ENCODE results near the gene SLC41A2.

DNA sequence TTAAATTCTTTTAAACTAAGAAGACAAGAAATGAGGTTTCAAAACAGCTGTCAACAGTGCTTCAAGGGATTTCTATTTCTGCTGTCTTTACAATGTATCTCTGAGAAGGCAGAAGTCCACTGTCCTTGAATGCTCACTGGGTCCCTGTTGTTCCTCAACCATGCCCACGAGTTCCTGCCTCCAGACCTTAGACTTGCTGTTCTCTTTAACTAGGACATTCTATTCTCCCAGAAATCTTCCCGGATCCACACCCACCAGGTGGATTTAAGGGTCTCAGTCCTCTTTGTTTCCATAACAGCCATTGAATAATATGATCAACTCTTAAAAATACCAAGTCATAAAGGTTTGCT, 6.7 kb upstream of the SLC41A2 start:
- TF ChIP-seq TFCP2L1 (CRISPR knock-in tag; IDR thresholded peaks at IDR 0.05), result no peak
- TF ChIP-seq, protein P1, sequence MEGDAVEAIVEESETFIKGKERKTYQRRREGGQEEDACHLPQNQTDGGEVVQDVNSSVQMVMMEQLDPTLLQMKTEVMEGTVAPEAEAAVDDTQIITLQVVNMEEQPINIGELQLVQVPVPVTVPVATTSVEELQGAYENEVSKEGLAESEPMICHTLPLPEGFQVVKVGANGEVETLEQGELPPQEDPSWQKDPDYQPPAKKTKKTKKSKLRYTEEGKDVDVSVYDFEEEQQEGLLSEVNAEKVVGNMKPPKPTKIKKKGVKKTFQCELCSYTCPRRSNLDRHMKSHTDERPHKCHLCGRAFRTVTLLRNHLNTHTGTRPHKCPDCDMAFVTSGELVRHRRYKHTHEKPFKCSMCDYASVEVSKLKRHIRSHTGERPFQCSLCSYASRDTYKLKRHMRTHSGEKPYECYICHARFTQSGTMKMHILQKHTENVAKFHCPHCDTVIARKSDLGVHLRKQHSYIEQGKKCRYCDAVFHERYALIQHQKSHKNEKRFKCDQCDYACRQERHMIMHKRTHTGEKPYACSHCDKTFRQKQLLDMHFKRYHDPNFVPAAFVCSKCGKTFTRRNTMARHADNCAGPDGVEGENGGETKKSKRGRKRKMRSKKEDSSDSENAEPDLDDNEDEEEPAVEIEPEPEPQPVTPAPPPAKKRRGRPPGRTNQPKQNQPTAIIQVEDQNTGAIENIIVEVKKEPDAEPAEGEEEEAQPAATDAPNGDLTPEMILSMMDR (IDR thresholded peaks at IDR 0.05), result no peak
- TF ChIP-seq, protein P2, sequence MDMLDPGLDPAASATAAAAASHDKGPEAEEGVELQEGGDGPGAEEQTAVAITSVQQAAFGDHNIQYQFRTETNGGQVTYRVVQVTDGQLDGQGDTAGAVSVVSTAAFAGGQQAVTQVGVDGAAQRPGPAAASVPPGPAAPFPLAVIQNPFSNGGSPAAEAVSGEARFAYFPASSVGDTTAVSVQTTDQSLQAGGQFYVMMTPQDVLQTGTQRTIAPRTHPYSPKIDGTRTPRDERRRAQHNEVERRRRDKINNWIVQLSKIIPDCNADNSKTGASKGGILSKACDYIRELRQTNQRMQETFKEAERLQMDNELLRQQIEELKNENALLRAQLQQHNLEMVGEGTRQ (IDR thresholded peaks at IDR 0.05), result no peak
- no peak for TF ChIP-seq ZFP36 (IDR thresholded peaks at IDR 0.05; ENCODE audit: borderline replicate concordance, partially characterized antibody)
- TF ChIP-seq, protein P3, sequence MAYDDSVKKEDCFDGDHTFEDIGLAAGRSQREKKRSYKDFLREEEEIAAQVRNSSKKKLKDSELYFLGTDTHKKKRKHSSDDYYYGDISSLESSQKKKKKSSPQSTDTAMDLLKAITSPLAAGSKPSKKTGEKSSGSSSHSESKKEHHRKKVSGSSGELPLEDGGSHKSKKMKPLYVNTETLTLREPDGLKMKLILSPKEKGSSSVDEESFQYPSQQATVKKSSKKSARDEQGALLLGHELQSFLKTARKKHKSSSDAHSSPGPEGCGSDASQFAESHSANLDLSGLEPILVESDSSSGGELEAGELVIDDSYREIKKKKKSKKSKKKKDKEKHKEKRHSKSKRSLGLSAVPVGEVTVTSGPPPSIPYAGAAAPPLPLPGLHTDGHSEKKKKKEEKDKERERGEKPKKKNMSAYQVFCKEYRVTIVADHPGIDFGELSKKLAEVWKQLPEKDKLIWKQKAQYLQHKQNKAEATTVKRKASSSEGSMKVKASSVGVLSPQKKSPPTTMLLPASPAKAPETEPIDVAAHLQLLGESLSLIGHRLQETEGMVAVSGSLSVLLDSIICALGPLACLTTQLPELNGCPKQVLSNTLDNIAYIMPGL (CRISPR knock-in tag; IDR thresholded peaks at IDR 0.05; ENCODE audit: borderline replicate concordance), result no peak
- TF ChIP-seq NR3C1 (IDR thresholded peaks at IDR 0.05), result no peak
- no peak for TF ChIP-seq EP300 (IDR thresholded peaks at IDR 0.05)
- TF ChIP-seq MYC (IDR thresholded peaks at IDR 0.05; ENCODE audit: borderline replicate concordance, low read length), result no peak
- TF ChIP-seq POLR2A (IDR thresholded peaks at IDR 0.05; ENCODE audit: low read length), result no peak
- TF ChIP-seq, protein P4, sequence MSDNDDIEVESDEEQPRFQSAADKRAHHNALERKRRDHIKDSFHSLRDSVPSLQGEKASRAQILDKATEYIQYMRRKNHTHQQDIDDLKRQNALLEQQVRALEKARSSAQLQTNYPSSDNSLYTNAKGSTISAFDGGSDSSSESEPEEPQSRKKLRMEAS (IDR thresholded peaks at IDR 0.05), result no peak
- no peak for TF ChIP-seq PHF8 (IDR thresholded peaks at IDR 0.05; ENCODE audit: borderline replicate concordance, low read depth)
- TF ChIP-seq SMC3 (IDR thresholded peaks at IDR 0.05), result no peak
- TF ChIP-seq FOSB (CRISPR knock-in tag; IDR thresholded peaks at IDR 0.05), result no peak
